ENCODE data around the gene ARID1B.

ARID1B gene

GRCh38 chr6:157086632-157087031, 309.5 kb downstream of the ARID1B start:
- peaks cover 5% of the 10 kb centered on the region for H3K4me1 ChIP-seq
- no peak overlapping the region for H3K27ac ChIP-seq
- H3K79me2 ChIP-seq = peaks cover 6% of the 10 kb centered on the region
- H2AFZ ChIP-seq = no peak overlapping the region
- H3K27me3 ChIP-seq (ENCODE audit: control insufficient read depth, insufficient read depth, low read length) = no peaks in the 10 kb centered on the region
- H3K4me3 ChIP-seq (ENCODE audit: low read depth, low read length) = no peak overlapping the region
- no peak overlapping the region for H3K9ac ChIP-seq
- H3K4me2 ChIP-seq (ENCODE audit: low read length) = no peak overlapping the region
- H3K36me3 ChIP-seq (ENCODE audit: control insufficient read depth, insufficient read depth, low read length) = no peaks in the 10 kb centered on the region
- no peak for TF ChIP-seq CTCF (IDR thresholded peaks at IDR 0.05)
- H3K9me3 ChIP-seq (ENCODE audit: control insufficient read depth, low read length) = no peaks in the 10 kb centered on the region

- H3K36me3 ChIP-seq (ENCODE audit: control insufficient read depth, insufficient read depth, low read length) = no peaks in the 10 kb centered on the region
- TF ChIP-seq CTCF (IDR thresholded peaks at IDR 0.05) = no peak
- H3K27ac ChIP-seq = no peak overlapping the region
Observed at GRCh38 chr6:157087974-157088373, 310.8 kb downstream of the ARID1B start.

GRCh38 chr6:157088841-157089240, 311.7 kb downstream of the ARID1B start:
- H3K9ac ChIP-seq = no peak overlapping the region
- no peak for TF ChIP-seq CTCF (IDR thresholded peaks at IDR 0.05)
- peaks cover 12% of the 10 kb centered on the region for H3K4me1 ChIP-seq
- H3K4me2 ChIP-seq (ENCODE audit: low read length) = no peak overlapping the region
- no peak overlapping the region for H3K4me3 ChIP-seq (ENCODE audit: low read depth, low read length)
- H3K9me3 ChIP-seq (ENCODE audit: control insufficient read depth, low read length) = no peaks in the 10 kb centered on the region
- H3K27ac ChIP-seq = no peak overlapping the region
- H3K79me2 ChIP-seq = peaks cover 12% of the 10 kb centered on the region
- H3K27me3 ChIP-seq (ENCODE audit: control insufficient read depth, insufficient read depth, low read length) = no peaks in the 10 kb centered on the region
- H3K36me3 ChIP-seq (ENCODE audit: control insufficient read depth, insufficient read depth, low read length) = no peaks in the 10 kb centered on the region
- H2AFZ ChIP-seq = no peak overlapping the region

More at GRCh38 chr6:157087974-157088373, 310.8 kb downstream of the ARID1B start:
- Histone ChIP-seq H3K4me1 (peaks cover 12% of the 10 kb centered on the region), H2AFZ (no peak overlapping the region), H3K4me2 (ENCODE audit: low read length) (no peak overlapping the region), H3K9me3 (ENCODE audit: control insufficient read depth, low read length) (no peaks in the 10 kb centered on the region), H3K9ac (no peak overlapping the region), H3K27me3 (ENCODE audit: control insufficient read depth, insufficient read depth, low read length) (no peaks in the 10 kb centered on the region), H3K79me2 (peaks cover 8% of the 10 kb centered on the region), H3K4me3 (ENCODE audit: low read depth, low read length) (no peak overlapping the region)

GRCh38 chr6:157089258-157089657, 312.1 kb downstream of the ARID1B start:
- Histone ChIP-seq H3K4me1 (peaks cover 12% of the 10 kb centered on the region), H3K36me3 (ENCODE audit: control insufficient read depth, insufficient read depth, low read length) (no peaks in the 10 kb centered on the region), H3K9me3 (ENCODE audit: control insufficient read depth, low read length) (no peaks in the 10 kb centered on the region), H2AFZ (no peak overlapping the region), H3K27me3 (ENCODE audit: control insufficient read depth, insufficient read depth, low read length) (no peaks in the 10 kb centered on the region), H3K27ac (no peak overlapping the region), H3K4me2 (ENCODE audit: low read length) (no peak overlapping the region), H3K9ac (no peak overlapping the region), H3K4me3 (ENCODE audit: low read depth, low read length) (no peak overlapping the region), H3K79me2 (peaks cover 12% of the 10 kb centered on the region)
- TF ChIP-seq CTCF (IDR thresholded peaks at IDR 0.05) = no peak

- H3K4me1 ChIP-seq = peaks cover 12% of the 10 kb centered on the region
Observed at GRCh38 chr6:157089851-157090250, 312.7 kb downstream of the ARID1B start.

More at GRCh38 chr6:157089851-157090250, 312.7 kb downstream of the ARID1B start:
- Histone ChIP-seq H3K9ac (no peak overlapping the region), H3K9me3 (ENCODE audit: control insufficient read depth, low read length) (no peaks in the 10 kb centered on the region), H3K4me3 (ENCODE audit: low read depth, low read length) (no peak overlapping the region), H3K79me2 (peaks cover 17% of the 10 kb centered on the region), H3K27me3 (ENCODE audit: control insufficient read depth, insufficient read depth, low read length) (no peaks in the 10 kb centered on the region), H3K4me2 (ENCODE audit: low read length) (no peak overlapping the region), H3K27ac (no peak overlapping the region), H2AFZ (no peak overlapping the region), H3K36me3 (ENCODE audit: control insufficient read depth, insufficient read depth, low read length) (no peaks in the 10 kb centered on the region)
- no peak for TF ChIP-seq CTCF (IDR thresholded peaks at IDR 0.05)
